DMS153 treated with DMSO at 0.1 percent for 48 hours (cell line): ENCODE measurements around the gene MEGF10.

Source experiments
- DNase-seq: peaks from one replicate; lab custom pipeline; 2025; ENCODE audit not compliant: unreplicated experiment; lab: John Stamatoyannopoulos, UW

The MEGF10 gene

DNA sequence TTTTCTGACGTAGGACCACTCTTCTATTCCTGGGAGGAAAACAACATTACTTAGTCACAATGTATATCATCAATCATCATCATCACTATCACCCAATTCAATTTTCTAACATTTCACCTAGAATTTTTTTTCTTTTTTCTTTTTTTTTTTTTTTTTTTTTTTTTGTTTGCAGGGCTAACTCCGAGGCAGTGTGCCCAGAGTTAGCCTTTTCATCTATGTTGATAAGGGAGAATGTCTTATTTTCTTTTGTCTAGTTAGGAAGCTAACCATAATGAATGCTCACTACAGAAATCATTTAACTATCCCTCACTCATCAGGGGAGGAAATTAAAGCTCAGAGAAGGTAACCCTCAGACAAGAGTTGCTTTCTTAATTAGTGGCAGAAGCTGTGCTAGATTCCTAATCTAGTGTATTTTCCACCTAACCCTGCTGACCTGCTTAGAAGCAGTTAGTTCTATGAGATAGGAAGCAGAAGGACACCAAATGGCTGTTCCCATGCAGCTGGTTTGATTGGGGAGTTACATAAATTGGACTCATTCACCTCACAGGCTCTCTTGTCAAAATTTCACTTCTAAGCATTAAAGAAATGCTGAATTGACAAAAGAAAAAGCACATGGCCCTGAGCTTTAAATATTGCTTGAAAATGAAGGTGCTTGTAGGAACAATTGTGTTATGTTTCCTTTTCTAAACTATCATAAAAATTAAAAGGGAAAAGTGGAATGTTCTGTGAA is 218.2 kb downstream of the MEGF10 start:
- no peak for DNase-seq
